Testis (tissue), 3 donors: ENCODE results near the gene NOS1. TPM values are rescaled to one million over a fixed set of nuclear protein-coding genes. Genes with fewer than 3 reads are reported as not detected.

Source experiments
- DNase-seq: peaks from one replicate; pipeline ENCODE4 v3.0.0-alpha.2; 2019
- H3K27ac ChIP-seq, 2 donors: fragments of 200-600 bp; sonication (generic); one replicate each; pipeline ENCODE4 v1.5.1; 2019
- H3K27me3 ChIP-seq: fragments of 200-600 bp; sonication (generic); one replicate; pipeline ENCODE4 v1.5.1; 2019
- H3K36me3 ChIP-seq: fragments of 200-600 bp; sonication (generic); one replicate; pipeline ENCODE4 v1.5.1; 2017; ENCODE audit warnings: low read depth; ENCODE audit errors: missing control alignments
- H3K4me1 ChIP-seq: fragments of 200-600 bp; sonication (generic); one replicate; pipeline ENCODE4 v1.5.1; 2019
- H3K4me3 ChIP-seq, 2 donors: fragments of 200-600 bp; sonication (generic); one replicate each; pipeline ENCODE4 v1.5.1; 2017 to 2019
- H3K9me3 ChIP-seq: fragments of 200-600 bp; sonication (generic); one replicate; pipeline ENCODE4 v1.5.1; 2017
- CTCF ChIP-seq, 3 experiments: fragments of 450-650 bp in 2 of 3; fragments of 200-600 bp in 1 of 3; sonication (generic) in 1 of 3; IDR thresholded peaks; one replicate each; pipeline ENCODE4 v1.5.1; 2016 to 2019; ENCODE audit warnings: antibody characterized with exemption in 3 of 3, mild to moderate bottlenecking in 2 of 3, moderate library complexity in 1 of 3
- POLR2A ChIP-seq: fragments of 450-650 bp; IDR thresholded peaks from one replicate; pipeline ENCODE4 v1.6.1; 2017; ENCODE audit warnings: antibody characterized with exemption, mild to moderate bottlenecking, moderate library complexity
- whole genome bisulfite sequencing, 2 donors: methylation state at CpG; one replicate each; pipeline ENCODE4 v1.1.5; 2018; 5-methylcytosine and 5-hydroxymethylcytosine counted together
- intact Hi-C: fragments of 100-400 bp; cut with DNase I; formaldehyde crosslinking; loops from one replicate; pipeline ENCODE4 v1.15.1; 2023; ENCODE audit warnings: low total_unique reads
- polyA plus RNA-seq: library from polyadenylated mRNA; stranded (reverse); fragments of 350-450 nt; fragmentation: Illumina TruSeq; extraction: RNeasy Lipid Tissue Mini Kit (QIAGEN cat#74804); gene quantifications from one replicate; pipeline ENCODE4 v1.2.3, GENCODE V29; 2014; ENCODE audit warnings: low read depth, low replicate concordance; ENCODE audit not compliant: insufficient read depth
- total RNA-seq, 2 donors: library from RNA; depleted of rRNA; stranded (reverse); fragments of >200 nt; gene quantifications; one replicate each; pipeline ENCODE4 v1.2.3, GENCODE V29; 2016

Gene NOS1
- total and polyA plus RNA-seq, 3 donors from 2014 or later = 1.5 to 3.8 (median 3.1) TPM

- no peak for DNase-seq
- Histone ChIP-seq H3K27ac (no peak overlapping the region), H3K4me3 (no peak overlapping the region), H3K9me3 (no peaks in the 10 kb centered on the region), H3K36me3 (no peaks in the 10 kb centered on the region), H3K27me3 (no peaks in the 10 kb centered on the region), H3K4me1 (no peaks in the 10 kb centered on the region)
- TF ChIP-seq POLR2A (no peak), CTCF (IDR thresholded peaks at IDR 0.05) (no peak)
- intact Hi-C loops = no loop called here
- 78 to 86% methylated on average over 1 of the region's 1 CpG for WGBS, 2 donors
These were observed 67.9 kb downstream of the NOS1 start for GRCh38 chr12:117293510-117293909.

GRCh38 chr12:117292688-117293087 is 68.7 kb downstream of the NOS1 start:
- H3K9me3 ChIP-seq = no peaks in the 10 kb centered on the region
- no peaks in the 10 kb centered on the region for H3K4me1 ChIP-seq
- no peak overlapping the region for H3K4me3 ChIP-seq
- TF ChIP-seq POLR2A (no peak), CTCF (IDR thresholded peaks at IDR 0.05) (no peak)
- intact Hi-C loops = no loop called here
- no peaks in the 10 kb centered on the region for H3K36me3 ChIP-seq
- H3K27me3 ChIP-seq = no peaks in the 10 kb centered on the region
- WGBS, 2 donors = 75 to 91% methylated on average over 3 of the region's 3 CpGs
- no peak overlapping the region for H3K27ac ChIP-seq
- no peak for DNase-seq

GRCh38 chr12:117284140-117284539 is 77.3 kb downstream of the NOS1 start:
- Histone ChIP-seq H3K4me3 (no peak overlapping the region), H3K36me3 (no peaks in the 10 kb centered on the region), H3K9me3 (no peaks in the 10 kb centered on the region), H3K27me3 (no peaks in the 10 kb centered on the region), H3K27ac (no peak overlapping the region), H3K4me1 (no peaks in the 10 kb centered on the region)
- DNase-seq = no peak
- 82 to 85% methylated on average over 8 to 9 of the region's 9 CpGs for whole genome bisulfite sequencing, 2 donors
- TF ChIP-seq POLR2A (no peak), CTCF (IDR thresholded peaks at IDR 0.05) (no peak)
- intact Hi-C loops = no loop called here

- H3K4me1 ChIP-seq = no peaks in the 10 kb centered on the region
- no peak overlapping the region for H3K4me3 ChIP-seq
- 91 to 93% methylated on average over 5 of the region's 5 CpGs for WGBS, 2 donors
- H3K36me3 ChIP-seq = no peaks in the 10 kb centered on the region
- TF ChIP-seq CTCF (IDR thresholded peaks at IDR 0.05) = no peak
- no peak for TF ChIP-seq POLR2A
- H3K9me3 ChIP-seq = no peaks in the 10 kb centered on the region
- intact Hi-C loops = no loop called here
- H3K27me3 ChIP-seq = no peaks in the 10 kb centered on the region
- H3K27ac ChIP-seq = no peak overlapping the region
- DNase-seq = no peak
These were observed 78.9 kb downstream of the NOS1 start for GRCh38 chr12:117282490-117282889.

- Histone ChIP-seq H3K9me3 (no peaks in the 10 kb centered on the region), H3K4me1 (no peaks in the 10 kb centered on the region), H3K27me3 (no peaks in the 10 kb centered on the region), H3K36me3 (no peaks in the 10 kb centered on the region), H3K4me3 (no peak overlapping the region), H3K27ac (no peak overlapping the region)
- TF ChIP-seq POLR2A (no peak), CTCF (IDR thresholded peaks at IDR 0.05) (no peak)
- intact Hi-C loops = no loop called here
- 78 to 80% methylated on average over 8 of the region's 8 CpGs for WGBS, 2 donors
- DNase-seq = no peak
These were observed 81.3 kb downstream of the NOS1 start for GRCh38 chr12:117280019-117280680.
